Inferior parietal cortex (tissue), 1 donor: Measurements from ENCODE around the gene PCDH9.
A peak's percentile ranks its signal among the peaks of the same experiment; 100 is the strongest.

ENCODE experiments used
- DNase-seq: peaks from one replicate; pipeline ENCODE4 v3.0.0-alpha.2; 2016; ENCODE audit errors: extremely low spot score

The PCDH9 gene

GRCh38 chr13:67224148-67224846, 5.8 kb downstream of the PCDH9 start:
- peak; percentile 92 for DNase-seq

DNA sequence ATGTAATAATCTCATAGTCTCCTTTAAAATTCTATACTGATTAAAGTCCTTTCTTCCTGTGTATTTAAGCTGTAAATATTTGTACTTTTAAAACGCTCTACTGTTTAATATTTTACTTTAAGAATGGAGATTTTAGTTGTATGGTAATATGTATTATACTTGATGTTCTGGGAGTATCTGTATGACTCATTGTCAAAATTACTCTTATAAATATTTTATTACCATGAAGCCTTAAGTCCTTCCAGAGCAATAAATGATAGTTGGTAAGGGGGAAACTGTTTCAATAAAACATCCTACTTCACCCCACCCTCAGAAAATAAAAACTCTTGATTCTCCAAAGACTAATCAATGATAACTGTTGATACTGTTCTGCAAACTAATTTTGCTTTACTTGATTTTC, 6.4 kb downstream of the PCDH9 start:
- DNase-seq, result no peak

DNA sequence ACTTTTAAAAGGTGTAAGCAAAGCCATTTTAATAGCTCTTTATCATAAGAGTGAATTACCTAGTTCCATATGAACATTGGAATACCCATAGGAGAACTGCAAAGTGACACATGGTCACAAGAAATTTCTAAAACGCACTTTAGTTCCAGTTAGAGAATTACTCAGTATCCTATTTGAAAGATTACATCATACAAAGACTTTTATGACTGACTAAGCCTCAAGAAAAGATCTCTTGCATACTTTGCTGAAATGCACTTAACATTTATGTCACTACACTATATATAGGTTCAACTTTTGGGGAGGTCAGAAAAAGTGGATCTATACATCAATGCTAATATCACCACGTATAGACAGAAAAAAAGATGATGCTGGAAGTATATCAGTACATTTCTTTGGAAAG, 7.1 kb downstream of the PCDH9 start:
- no peak for DNase-seq

DNA sequence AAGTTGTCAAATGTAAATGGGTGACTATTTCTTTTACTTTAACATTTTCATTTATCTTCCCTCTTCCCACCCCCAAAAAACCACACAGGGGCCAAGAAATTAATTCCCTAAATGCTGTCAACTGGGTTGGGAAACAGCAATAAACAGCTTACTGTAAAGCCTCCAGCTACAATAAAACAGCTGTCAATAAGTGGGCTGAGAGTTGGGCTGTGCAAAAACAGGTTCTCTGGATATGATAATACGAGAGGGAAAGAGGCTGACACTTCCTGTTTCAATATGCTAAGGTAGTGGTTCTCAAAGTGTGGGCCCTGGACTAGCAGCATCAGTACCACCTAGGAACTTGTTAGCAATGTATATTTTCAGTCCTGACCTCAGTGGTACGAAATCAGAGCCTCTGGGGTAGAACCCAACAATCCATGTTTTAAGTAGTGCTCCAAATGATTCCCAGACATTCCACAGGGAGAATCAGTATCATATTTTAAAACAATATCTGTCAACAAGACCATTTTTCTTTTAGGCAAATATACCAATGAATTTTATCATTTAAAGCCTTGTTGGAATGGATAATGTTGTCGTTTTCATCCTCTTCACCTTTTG, 8.4 kb downstream of the PCDH9 start:
- no peak for DNase-seq

DNA sequence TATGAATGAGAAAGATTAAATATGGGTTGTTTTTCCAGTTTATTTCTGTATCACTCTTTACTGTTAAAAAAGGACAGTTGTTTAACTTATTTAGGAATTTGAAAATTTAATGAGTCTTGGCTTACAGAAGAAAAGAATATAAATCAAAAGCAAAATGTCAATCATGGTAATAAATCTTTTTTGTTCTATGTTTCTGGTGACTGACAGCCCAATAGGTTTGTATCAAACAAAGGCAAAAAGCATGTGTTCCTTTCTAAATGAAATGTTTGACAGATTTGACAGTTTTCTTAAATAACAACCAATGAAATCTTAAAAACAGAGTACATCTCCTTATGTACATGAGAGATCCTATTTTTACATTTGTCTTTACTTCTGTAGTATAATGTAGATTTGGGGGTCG, 11.0 kb downstream of the PCDH9 start:
- DNase-seq, result no peak

- DNase-seq, result no peak
Measured at GRCh38 chr13:67217880-67218279, 12.3 kb downstream of the PCDH9 start.

DNA sequence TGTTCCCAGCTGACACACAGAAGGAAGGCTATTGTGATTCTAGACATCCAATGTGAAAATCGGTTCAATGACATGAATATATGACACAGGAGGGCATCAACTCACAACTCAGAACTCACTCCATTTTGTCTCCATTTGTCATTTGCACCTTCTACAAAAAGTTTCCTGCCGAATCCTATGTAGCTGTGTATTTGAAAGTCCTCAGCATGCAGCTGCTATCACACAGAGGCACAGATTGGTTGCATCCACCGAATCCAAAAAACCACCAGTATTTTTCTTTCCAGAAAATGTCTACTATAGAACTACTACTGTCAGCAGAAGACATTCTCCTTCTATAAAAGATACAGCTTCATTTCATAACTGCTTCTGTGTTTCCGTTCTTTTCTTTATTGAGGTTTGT, 13.3 kb downstream of the PCDH9 start:
- no peak for DNase-seq

- DNase-seq, result no peak
Measured at GRCh38 chr13:67210208-67210607, 19.9 kb downstream of the PCDH9 start.

DNA sequence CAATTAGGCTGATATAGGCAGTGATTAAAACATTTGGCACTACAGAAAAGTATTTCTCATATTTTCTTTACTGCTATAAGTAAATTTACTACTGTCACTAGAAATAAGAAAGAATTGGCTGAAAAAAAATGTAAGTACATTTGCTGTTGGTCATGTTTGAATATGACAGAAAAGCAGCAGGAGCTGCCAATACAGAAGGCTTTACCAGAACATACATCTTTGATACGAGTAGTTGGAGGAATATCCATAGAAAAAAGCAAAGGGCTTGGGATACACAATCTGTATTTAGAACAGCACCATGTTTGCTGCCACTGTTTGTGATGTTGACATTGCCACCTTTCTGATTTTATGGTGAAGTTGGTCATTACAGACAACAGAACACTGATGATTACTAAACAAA, 21.6 kb downstream of the PCDH9 start:
- no peak for DNase-seq

- DNase-seq, result no peak
Measured at GRCh38 chr13:67204764-67205163, 25.4 kb downstream of the PCDH9 start.

DNA sequence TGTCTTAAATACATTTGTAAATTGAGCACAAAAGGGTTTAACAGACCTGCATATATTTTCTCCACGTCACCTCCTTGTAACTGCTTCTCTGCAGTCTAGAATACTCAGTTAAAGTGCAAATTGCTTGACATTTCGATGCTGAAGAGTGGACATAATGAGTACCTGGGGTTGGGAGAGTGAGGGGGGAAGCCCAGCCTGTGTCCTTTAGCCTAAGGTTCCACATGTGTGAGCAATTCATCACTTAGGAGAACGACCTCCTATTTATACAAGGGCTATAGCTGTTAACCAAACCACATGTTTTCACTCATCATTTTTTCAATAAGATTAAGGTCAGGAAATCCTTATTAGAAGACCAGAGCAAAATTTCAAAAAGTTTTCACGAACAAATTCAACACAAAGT, 29.5 kb downstream of the PCDH9 start:
- no peak for DNase-seq

DNA sequence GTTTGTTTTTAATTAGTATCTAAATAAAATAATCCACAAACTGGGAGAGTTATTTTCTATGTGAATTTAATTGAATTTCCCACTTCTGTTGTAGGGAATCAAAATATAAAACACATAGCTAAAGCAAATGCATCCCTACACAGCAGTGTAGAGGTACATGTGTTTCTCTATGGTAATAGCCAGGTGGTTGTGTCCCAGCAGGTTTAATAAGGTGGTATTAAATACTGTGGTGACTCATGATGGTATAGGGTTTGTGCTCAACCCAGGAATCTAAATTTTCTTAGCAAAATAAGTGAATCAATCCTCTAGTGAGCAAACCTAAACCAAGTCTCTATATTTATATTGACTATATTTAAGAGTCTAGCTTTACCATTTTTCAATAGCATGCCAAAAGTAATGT, 30.0 kb downstream of the PCDH9 start:
- DNase-seq, result no peak

GRCh38 chr13:67197704-67198103, 32.4 kb downstream of the PCDH9 start:
- DNase-seq, result no peak

- DNase-seq, result no peak
Measured at GRCh38 chr13:67193979-67194378, 36.2 kb downstream of the PCDH9 start.

DNA sequence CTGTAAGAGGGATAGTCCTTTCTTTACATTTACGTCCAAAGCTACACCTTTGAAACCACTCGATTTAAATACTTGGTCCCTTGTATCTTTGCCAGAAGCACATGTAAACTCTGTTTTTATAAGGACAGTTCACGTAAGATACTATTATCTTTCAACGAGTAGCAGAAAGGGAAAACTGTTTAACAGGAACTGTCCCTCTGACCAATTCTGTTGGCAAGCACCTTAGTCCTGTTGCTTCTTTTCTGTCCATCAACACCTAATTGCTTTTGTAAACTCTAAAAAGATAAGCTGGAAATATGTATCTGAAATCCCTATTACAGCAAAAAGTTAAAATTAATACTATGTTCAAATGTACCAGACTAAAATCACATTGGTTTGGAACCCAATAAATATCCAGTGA, 37.4 kb downstream of the PCDH9 start:
- DNase-seq, result no peak

DNA sequence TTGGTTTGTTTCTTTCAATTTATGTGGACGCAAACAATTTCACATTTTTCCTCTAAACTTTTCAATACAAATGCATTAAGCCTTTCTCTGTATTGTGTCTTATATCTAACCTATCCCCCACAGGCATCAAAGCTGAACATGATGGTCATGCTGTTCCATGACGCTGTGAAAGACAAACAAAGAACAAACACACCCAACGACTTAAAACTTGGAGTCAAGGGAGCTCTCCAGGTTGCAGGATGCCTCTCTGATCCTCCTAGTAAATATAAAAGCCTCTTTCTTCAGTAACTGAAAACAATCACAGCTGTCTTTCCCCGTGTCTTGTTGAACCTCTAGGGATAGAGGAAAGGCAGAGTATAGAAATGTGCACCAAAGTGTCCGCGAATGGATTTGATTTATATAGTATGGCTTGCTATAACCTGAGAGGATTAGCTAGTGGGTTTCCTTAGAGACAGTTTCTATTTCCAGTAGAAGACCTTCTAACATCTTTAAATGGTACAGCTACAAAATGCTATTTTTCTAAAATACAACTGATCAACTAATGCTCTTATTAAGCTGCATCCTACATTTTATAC, 43.1 kb downstream of the PCDH9 start:
- no peak for DNase-seq

- DNase-seq, result no peak
Measured at GRCh38 chr13:67184247-67184646, 45.9 kb downstream of the PCDH9 start.

DNA sequence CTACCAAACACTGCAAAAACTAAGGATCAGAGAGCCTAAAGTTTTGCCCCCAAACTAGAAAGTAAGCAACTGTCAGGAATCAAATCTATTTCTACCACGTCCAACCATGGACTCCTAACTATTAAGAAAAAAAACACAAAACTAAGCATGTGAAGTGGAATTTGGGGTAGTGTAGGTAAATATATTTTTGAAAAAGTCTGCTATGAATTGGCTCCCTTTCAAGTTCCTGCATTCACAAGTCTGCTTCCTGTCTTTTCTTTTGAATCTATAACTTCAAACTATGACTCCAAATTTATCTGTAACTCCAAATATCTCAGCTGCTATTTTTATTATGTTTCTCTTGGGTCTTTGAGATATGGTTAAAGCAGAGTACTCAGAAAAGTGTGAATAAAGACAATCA, 47.0 kb downstream of the PCDH9 start:
- DNase-seq, result no peak

DNA sequence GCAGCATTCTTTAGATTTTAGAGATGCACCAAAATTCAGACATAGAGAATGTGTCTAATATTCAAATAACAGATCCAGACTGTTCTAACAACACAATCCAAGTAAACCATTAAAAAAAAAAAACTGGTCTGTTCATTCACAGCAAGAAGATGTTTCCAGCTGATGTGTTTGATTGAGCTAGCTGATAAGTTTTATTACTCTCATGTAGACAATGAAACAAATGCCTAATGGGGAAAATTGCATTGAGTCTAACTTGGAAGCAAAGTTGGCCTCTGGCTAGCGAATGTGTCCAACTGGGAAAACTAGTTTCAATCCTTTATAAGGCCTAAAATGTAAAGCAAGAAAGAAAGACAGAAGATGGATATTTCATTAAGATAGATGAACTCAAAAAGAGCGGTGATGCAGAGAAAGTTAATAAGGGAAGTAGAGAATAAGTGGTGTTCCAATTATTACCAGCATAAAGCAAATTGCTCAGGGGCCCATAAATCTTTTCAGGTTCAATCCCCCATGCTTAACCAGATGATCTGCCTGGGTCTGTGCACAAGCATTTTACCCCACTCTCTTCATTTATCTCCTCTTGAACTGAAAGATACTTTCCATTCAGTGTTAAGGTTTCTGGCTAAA, 54.2 kb downstream of the PCDH9 start:
- no peak for DNase-seq

GRCh38 chr13:67168384-67168783, 61.8 kb downstream of the PCDH9 start:
- DNase-seq, result no peak

DNA sequence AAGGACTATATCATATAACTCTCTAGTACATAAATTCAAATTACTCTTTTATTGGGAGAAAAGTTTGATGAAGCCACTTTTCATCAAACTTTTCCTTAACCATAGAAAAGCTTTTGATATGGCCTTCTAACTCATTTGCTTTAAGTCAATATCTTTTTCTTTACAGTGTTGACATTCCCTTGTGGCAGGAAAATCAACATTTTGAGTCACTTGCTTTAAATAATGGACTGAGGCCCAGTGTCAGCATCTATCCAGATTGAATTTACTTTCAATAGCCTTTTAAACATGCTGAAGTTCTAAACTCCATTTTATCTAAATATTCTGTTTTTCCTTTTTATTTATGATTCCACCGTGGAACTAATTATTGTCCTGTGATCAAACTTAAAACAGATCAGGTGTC, 62.7 kb downstream of the PCDH9 start:
- no peak for DNase-seq

- DNase-seq, result no peak
Measured at GRCh38 chr13:67161176-67161575, 69.0 kb downstream of the PCDH9 start.

GRCh38 chr13:67158903-67159302, 71.2 kb downstream of the PCDH9 start:
- DNase-seq, result no peak
